ENCODE measurements around the gene RPH3AL.
A peak's percentile ranks its signal among the peaks of the same experiment; 100 is the strongest.

DNA sequence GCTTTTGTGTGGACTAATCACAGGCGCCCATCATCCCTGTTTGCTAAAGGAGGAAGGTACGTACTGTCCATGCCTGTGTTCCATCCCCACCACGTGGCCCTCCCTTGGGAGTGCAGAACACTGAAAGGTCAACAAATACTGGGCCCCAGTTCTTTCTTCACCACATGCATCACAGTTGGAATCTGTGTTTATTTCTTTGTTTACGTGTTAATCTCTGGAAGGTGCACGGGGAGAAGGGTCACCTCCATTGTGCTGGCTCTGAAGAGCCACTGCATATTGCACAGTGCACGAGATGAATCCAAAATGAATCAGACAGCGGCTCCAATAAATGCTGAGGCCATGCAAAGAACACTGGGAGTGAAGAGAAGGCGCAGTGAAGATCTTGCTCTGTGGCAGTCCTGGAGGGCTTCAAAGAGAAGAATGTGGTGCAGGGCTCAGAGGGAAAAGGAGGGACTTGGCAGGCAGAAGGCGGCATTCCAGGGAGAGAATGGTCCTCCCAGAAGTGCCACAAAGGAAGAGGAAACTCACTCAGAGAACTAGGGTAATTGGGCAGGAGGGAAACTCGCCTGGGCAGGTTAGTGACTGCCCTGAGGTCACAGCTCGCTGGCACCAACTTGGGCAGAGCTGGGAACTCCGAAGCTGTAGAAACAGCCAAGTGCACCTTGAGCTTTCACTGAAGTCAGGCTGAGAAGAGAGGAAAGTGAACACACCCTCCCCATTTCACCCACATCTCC lies 3.7 kb downstream of the RPH3AL start:
- TF ChIP-seq, protein P1, sequence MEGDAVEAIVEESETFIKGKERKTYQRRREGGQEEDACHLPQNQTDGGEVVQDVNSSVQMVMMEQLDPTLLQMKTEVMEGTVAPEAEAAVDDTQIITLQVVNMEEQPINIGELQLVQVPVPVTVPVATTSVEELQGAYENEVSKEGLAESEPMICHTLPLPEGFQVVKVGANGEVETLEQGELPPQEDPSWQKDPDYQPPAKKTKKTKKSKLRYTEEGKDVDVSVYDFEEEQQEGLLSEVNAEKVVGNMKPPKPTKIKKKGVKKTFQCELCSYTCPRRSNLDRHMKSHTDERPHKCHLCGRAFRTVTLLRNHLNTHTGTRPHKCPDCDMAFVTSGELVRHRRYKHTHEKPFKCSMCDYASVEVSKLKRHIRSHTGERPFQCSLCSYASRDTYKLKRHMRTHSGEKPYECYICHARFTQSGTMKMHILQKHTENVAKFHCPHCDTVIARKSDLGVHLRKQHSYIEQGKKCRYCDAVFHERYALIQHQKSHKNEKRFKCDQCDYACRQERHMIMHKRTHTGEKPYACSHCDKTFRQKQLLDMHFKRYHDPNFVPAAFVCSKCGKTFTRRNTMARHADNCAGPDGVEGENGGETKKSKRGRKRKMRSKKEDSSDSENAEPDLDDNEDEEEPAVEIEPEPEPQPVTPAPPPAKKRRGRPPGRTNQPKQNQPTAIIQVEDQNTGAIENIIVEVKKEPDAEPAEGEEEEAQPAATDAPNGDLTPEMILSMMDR (IDR thresholded peaks at IDR 0.05), result no peak
- TF ChIP-seq POLR2A (IDR thresholded peaks at IDR 0.05) (no peak), POLR2AphosphoS5 (IDR thresholded peaks at IDR 0.05) (peak; percentile 90)

All from prostate gland (tissue), 2 donors.